ENCODE results near the gene SLC44A2. TPM values are rescaled to one million over a fixed set of nuclear protein-coding genes. Genes with fewer than 3 reads are reported as not detected.

SLC44A2 gene
- total RNA-seq, 1 donor from 2014 or later: 220 TPM

- peaks cover 37% of the 10 kb centered on the region for H3K36me3 Mint-ChIP-seq (ENCODE audit: low read depth)
- no peaks in the 10 kb centered on the region for H3K4me1 Mint-ChIP-seq (ENCODE audit: low read depth)
- DNase-seq (ENCODE audit: low spot score): no peak
- TF ChIP-seq CTCF (IDR thresholded peaks at IDR 0.05): no peak
- no peaks in the 10 kb centered on the region for H3K9me3 Mint-ChIP-seq (ENCODE audit: low read depth)
- H3K4me3 Mint-ChIP-seq (ENCODE audit: unreplicated experiment): no peak overlapping the region
- no peak overlapping the region for H3K27ac Mint-ChIP-seq (ENCODE audit: unreplicated experiment)
- H3K27me3 Mint-ChIP-seq (ENCODE audit: low read depth): no peaks in the 10 kb centered on the region
These were observed 54.4 kb downstream of the SLC44A2 start for GRCh38 chr19:10679743-10680142.

DNA sequence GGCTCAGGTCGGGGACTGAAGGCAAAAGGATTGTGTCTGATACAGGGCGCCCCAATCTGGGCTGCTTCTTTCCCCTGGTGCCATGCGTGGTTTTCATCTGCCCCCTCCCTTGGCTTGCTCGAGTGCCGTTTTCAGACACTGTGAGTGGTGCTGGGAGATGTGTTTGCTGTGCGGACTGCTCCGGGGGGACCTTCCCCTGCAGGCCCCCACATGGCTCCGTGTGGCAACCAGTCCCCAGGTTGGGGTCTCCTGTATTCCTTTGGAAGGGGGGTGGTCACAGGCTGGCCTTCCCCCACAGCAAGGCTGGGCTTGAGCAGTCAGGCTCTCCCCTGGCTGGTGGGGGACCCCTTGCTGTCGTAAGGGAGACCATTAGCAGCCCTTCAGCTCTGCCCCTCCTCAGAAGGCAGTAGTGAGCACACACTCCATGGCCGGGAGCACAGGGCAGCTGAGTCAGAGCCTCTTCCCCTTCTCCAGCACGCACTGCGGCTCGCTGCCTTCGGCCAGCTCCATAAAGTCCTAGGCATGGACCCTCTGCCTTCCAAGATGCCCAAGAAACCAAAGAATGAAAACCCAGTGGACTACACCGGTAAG lies 55.3 kb downstream of the SLC44A2 start:
- no peak for TF ChIP-seq CTCF (IDR thresholded peaks at IDR 0.05)
- Mint-ChIP-seq H3K4me3 (ENCODE audit: unreplicated experiment) (no peak overlapping the region), H3K9me3 (ENCODE audit: low read depth) (no peaks in the 10 kb centered on the region), H3K27ac (ENCODE audit: unreplicated experiment) (no peak overlapping the region), H3K4me1 (ENCODE audit: low read depth) (no peaks in the 10 kb centered on the region), H3K27me3 (ENCODE audit: low read depth) (no peaks in the 10 kb centered on the region), H3K36me3 (ENCODE audit: low read depth) (peaks cover 37% of the 10 kb centered on the region)
- DNase-seq (ENCODE audit: low spot score): no peak

DNA sequence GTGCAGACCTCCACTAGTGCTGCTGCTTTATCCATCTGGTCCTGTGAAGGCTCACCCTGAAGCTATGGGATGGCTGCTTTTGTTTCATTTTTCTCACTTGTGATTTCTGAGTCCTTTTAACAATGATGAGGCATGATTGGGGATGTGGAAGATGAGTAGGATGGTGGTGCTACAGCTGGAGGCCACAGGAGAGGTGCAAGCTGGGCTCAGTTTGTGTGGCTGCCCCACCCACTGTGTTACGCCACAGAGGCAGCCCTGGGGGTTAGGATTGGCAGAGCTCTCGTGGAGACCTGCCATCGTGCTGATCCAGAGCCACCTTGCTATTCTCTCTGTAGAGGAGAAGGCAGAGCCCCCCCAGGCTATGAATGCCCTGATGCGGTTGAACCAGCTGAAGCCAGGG lies 56.3 kb downstream of the SLC44A2 start:
- Mint-ChIP-seq H3K27me3 (ENCODE audit: low read depth) (no peaks in the 10 kb centered on the region), H3K4me3 (ENCODE audit: unreplicated experiment) (no peak overlapping the region), H3K36me3 (ENCODE audit: low read depth) (peaks cover 37% of the 10 kb centered on the region), H3K4me1 (ENCODE audit: low read depth) (no peaks in the 10 kb centered on the region), H3K9me3 (ENCODE audit: low read depth) (no peaks in the 10 kb centered on the region), H3K27ac (ENCODE audit: unreplicated experiment) (no peak overlapping the region)
- DNase-seq (ENCODE audit: low spot score): no peak
- TF ChIP-seq CTCF (IDR thresholded peaks at IDR 0.05): no peak

DNA sequence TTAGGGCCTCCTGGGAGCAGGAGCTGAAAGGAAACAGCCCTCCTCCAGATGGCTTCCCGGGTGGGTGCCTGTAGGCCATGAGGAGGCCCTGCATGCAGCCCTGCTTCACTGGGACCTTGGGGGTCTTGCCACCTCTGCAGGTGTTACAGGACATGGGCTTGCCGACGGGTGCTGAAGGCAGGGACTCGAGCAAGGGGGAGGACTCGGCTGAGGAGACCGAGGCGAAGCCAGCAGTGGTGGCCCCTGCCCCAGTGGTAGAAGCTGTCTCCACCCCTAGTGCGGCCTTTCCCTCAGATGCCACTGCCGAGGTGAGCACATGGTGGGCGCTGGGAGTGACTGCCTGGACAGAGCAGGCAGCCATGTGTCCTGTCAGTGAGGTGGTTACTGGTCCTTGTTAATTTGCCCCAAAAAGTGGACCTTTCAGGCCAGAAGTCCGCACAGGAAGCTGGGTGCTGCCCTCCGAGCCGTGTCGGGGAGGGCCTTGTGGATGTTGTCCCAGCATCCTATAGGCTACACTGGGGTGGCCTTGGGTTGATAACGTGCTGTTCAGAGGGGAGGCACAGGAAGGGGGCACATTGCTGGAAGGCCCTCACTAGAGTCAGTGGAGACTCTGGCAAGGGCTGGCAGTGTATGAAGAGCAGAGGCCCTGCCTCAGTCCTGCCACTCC lies 57.2 kb downstream of the SLC44A2 start:
- H3K36me3 Mint-ChIP-seq (ENCODE audit: low read depth): peaks cover 37% of the 10 kb centered on the region
- H3K27ac Mint-ChIP-seq (ENCODE audit: unreplicated experiment): no peak overlapping the region
- H3K4me1 Mint-ChIP-seq (ENCODE audit: low read depth): no peaks in the 10 kb centered on the region
- no peak for TF ChIP-seq CTCF (IDR thresholded peaks at IDR 0.05)
- H3K27me3 Mint-ChIP-seq (ENCODE audit: low read depth): no peaks in the 10 kb centered on the region
- DNase-seq (ENCODE audit: low spot score): no peak
- H3K4me3 Mint-ChIP-seq (ENCODE audit: unreplicated experiment): no peak overlapping the region
- no peaks in the 10 kb centered on the region for H3K9me3 Mint-ChIP-seq (ENCODE audit: low read depth)

- Mint-ChIP-seq H3K36me3 (ENCODE audit: low read depth) (peaks cover 36% of the 10 kb centered on the region), H3K4me1 (ENCODE audit: low read depth) (no peaks in the 10 kb centered on the region), H3K27me3 (ENCODE audit: low read depth) (no peaks in the 10 kb centered on the region), H3K4me3 (ENCODE audit: unreplicated experiment) (no peak overlapping the region), H3K27ac (ENCODE audit: unreplicated experiment) (no peak overlapping the region), H3K9me3 (ENCODE audit: low read depth) (no peaks in the 10 kb centered on the region)
- DNase-seq (ENCODE audit: low spot score): no peak
- TF ChIP-seq CTCF (IDR thresholded peaks at IDR 0.05): no peak
These were observed 57.7 kb downstream of the SLC44A2 start for GRCh38 chr19:10683064-10683426.
